Lower leg skin (tissue), 3 donors: ENCODE results near the gene SMIM27.

ENCODE experiments used
- POLR2A ChIP-seq, 2 donors: fragments of 450-650 bp; IDR thresholded peaks; one replicate each; pipeline ENCODE4 v1.6.1; 2016 to 2017; ENCODE audit warnings: antibody characterized with exemption in 2 of 2, mild to moderate bottlenecking in 1 of 2, moderate library complexity in 1 of 2
- TF ChIP-seq, protein P1 (sequence below), 3 donors: fragments of 450-650 bp; IDR thresholded peaks; one replicate each; pipeline ENCODE4 v1.5.1; 2016; ENCODE audit warnings: antibody characterized with exemption in 3 of 3, mild to moderate bottlenecking in 3 of 3, moderate library complexity in 2 of 3

GRCh38 chr9:32584784-32585183 is 32.7 kb downstream of the SMIM27 start:
- TF ChIP-seq, protein P1, sequence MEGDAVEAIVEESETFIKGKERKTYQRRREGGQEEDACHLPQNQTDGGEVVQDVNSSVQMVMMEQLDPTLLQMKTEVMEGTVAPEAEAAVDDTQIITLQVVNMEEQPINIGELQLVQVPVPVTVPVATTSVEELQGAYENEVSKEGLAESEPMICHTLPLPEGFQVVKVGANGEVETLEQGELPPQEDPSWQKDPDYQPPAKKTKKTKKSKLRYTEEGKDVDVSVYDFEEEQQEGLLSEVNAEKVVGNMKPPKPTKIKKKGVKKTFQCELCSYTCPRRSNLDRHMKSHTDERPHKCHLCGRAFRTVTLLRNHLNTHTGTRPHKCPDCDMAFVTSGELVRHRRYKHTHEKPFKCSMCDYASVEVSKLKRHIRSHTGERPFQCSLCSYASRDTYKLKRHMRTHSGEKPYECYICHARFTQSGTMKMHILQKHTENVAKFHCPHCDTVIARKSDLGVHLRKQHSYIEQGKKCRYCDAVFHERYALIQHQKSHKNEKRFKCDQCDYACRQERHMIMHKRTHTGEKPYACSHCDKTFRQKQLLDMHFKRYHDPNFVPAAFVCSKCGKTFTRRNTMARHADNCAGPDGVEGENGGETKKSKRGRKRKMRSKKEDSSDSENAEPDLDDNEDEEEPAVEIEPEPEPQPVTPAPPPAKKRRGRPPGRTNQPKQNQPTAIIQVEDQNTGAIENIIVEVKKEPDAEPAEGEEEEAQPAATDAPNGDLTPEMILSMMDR (IDR thresholded peaks at IDR 0.05): no peak
- TF ChIP-seq POLR2A (IDR thresholded peaks at IDR 0.05): no peak
